B cell (primary cell): ENCODE results near the gene CDC42EP4.

ENCODE experiments used
- CTCF ChIP-seq: fragments of 200-600 bp; IDR thresholded peaks from one replicate; pipeline ENCODE4 v1.8.0; 2022; ENCODE audit warnings: antibody characterized with exemption, mild to moderate bottlenecking
- EZH2 ChIP-seq: IDR thresholded peaks from 2 replicates; pipeline ENCODE4 v1.6.1; 2012; ENCODE audit warnings: borderline replicate concordance, low read depth, mild to moderate bottlenecking, moderate library complexity, low read length; ENCODE audit not compliant: insufficient read depth, poor library complexity, severe bottlenecking

GRCh38 chr17:73265646-73266640 is 45.9 kb downstream of the CDC42EP4 start:
- TF ChIP-seq CTCF: no peak
- TF ChIP-seq EZH2: no peak
